Gastroesophageal sphincter (tissue), 4 donors: ENCODE results near the gene TULP4. TPM values are rescaled to one million over a fixed set of nuclear protein-coding genes. Genes with fewer than 3 reads are reported as not detected.
A peak's percentile ranks its signal among the peaks of the same experiment; 100 is the strongest.
"Not testable (repeated sequence)": the region's sequence is repeated elsewhere in the genome, so short reads cannot be mapped to it uniquely, and the experiment has no call there.

Source experiments
- ATAC-seq: fragments of 150-250 bp; one replicate; pipeline ENCODE4 v1.9.1; 2016; ENCODE audit warnings: mild to moderate bottlenecking, moderate library complexity
- H3K27ac ChIP-seq, 4 donors: fragments of 200-600 bp; sonication (generic) in 3 of 4; 1 replicate in 3 of 4; 2 replicates in 1 of 4; pipeline ENCODE4 v1.5.1; 2016 to 2019
- H3K27me3 ChIP-seq: fragments of 200-600 bp; sonication (generic); one replicate; pipeline ENCODE4 v1.5.1; 2019
- H3K36me3 ChIP-seq, 2 donors: fragments of 200-600 bp; sonication (generic); one replicate each; pipeline ENCODE4 v1.5.1; 2019; ENCODE audit warnings: control low read depth in 1 of 2
- H3K4me1 ChIP-seq, 3 donors: fragments of 200-600 bp; sonication (generic); 1 replicate in 2 of 3; 2 replicates in 1 of 3; pipeline ENCODE4 v1.5.1; 2016 to 2019; ENCODE audit warnings: control low read depth in 2 of 3
- H3K4me3 ChIP-seq, 2 donors: fragments of 200-600 bp; sonication (generic); one replicate each; pipeline ENCODE4 v1.5.1; 2019; ENCODE audit warnings: mild to moderate bottlenecking in 1 of 2, moderate library complexity in 1 of 2
- H3K9me3 ChIP-seq, 3 donors: fragments of 200-600 bp; sonication (generic); one replicate each; pipeline ENCODE4 v1.5.1; 2017 to 2019; ENCODE audit warnings: control low read depth in 2 of 3
- EP300 ChIP-seq: sonication (generic); formaldehyde crosslinking; IDR thresholded peaks from one replicate; pipeline ENCODE4 v1.6.1; 2017; ENCODE audit warnings: antibody characterized with exemption, mild to moderate bottlenecking
- POLR2A ChIP-seq, 2 donors: fragments of 450-650 bp; IDR thresholded peaks; one replicate each; pipeline ENCODE4 v1.6.1; 2017; ENCODE audit warnings: antibody characterized with exemption in 2 of 2, mild to moderate bottlenecking in 2 of 2, moderate library complexity in 1 of 2
- POLR2AphosphoS5 ChIP-seq: sonication (generic); formaldehyde crosslinking; IDR thresholded peaks from one replicate; pipeline ENCODE4 v1.6.1; 2017; ENCODE audit warnings: antibody characterized with exemption
- WGBS, 2 donors: methylation state at CpG; one replicate each; pipeline ENCODE4 v1.1.5; 2018; ENCODE audit warnings: low coverage in 1 of 2; 5-methylcytosine and 5-hydroxymethylcytosine counted together
- total RNA-seq, 4 donors: library from RNA; depleted of rRNA; stranded (reverse); fragments of >200 nt; gene quantifications; one replicate each; pipeline ENCODE4 v1.1.0, GENCODE V29; 2016
- TF ChIP-seq, protein P1 (sequence below), 4 experiments: fragments of 200-600 bp in 2 of 4; fragments of 450-650 bp in 2 of 4; sonication (generic) in 1 of 4; IDR thresholded peaks; one replicate each; pipeline ENCODE4 v1.5.1; 2017 to 2019; ENCODE audit warnings: antibody characterized with exemption in 4 of 4, mild to moderate bottlenecking in 2 of 4, moderate library complexity in 2 of 4

Gene TULP4
- total RNA-seq, 4 donors from 2014 or later = 159 to 244 (median 201) TPM

DNA sequence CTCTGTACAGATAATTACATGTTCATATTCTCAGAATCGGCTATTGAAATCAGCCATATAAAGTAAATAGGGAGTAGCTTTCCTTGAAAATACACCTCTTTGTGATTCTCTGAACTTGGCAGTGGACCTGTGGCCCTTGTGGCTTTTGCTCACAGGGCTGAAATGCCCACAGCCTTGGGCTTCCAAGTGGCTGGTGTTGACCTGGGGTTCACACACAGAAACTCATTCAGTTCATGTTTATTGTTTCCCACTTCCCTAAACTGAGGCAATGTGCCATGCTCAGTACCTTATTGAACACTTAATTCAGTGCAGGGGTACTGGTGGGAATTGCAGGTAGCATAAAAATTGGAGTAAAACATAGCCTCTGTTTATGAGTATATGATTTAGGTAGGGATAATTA lies 19.1 kb upstream of the TULP4 start:
- Histone ChIP-seq H3K9me3 (peaks cover 0 to 15% (median 0%) of the 10 kb centered on the region in 3 donors), H3K4me1 (no peaks in the 10 kb centered on the region), H3K36me3 (no peaks in the 10 kb centered on the region), H3K4me3 (no peak overlapping the region), H3K27me3 (no peaks in the 10 kb centered on the region), H3K27ac (no peak overlapping the region)
- no peak for ATAC-seq
- no peak for TF ChIP-seq POLR2A (IDR thresholded peaks at IDR 0.05)
- TF ChIP-seq POLR2AphosphoS5 = no peak
- no peak for TF ChIP-seq EP300
- WGBS, 2 donors = 80 to 89% methylated on average over 1 of the region's 1 CpG

DNA sequence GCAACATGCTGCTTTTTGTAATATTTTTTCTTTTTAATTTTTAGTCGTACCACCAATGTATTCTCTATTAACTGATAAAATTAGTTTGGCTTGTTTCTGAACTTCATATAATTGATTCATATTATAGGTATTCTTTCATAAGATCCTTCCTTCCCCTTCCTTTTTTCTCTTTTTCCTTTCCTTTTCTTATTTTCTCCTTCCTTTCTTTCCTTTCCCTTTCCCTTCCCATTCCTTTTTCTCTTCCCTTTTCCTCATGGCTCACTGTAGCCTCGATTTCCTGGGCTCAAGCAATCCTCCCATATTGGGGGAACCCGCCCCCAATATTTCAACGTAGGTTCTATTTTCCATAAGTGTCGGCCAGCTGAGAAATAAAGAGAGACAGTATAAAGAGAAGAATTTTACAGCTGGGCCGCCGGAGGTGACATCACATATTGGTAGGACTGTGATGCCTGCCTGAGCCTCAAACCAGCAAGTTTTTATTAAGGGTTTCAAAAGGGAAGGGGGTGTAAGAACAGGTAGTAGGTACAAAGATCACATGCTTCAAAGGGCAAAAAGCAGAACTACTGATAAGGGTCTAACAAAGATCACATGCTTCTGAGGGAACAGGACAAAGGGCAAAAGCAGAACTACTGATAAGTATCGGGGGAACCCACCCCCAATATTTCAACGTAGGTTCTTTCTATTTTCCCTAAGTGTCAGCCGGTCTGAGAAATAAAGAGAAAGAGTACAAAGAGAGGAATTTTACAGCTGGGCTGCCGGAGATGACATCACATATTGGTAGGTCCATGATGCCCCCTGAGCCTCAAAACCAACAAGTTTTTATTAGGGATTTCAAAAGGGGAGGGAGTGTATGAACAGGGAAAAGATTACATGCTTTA lies 16.1 kb upstream of the TULP4 start:
- WGBS, 2 donors = 95 to 96% methylated on average over 5 to 8 of the region's 11 CpGs
- ATAC-seq, H3K36me3 ChIP-seq, H3K27ac ChIP-seq, H3K27me3 ChIP-seq, H3K4me3 ChIP-seq: not testable (repeated sequence)
- Histone ChIP-seq H3K4me1 (peaks cover 0 to 16% (median 0%) of the 10 kb centered on the region in 3 donors), H3K9me3 (peaks cover 0 to 15% (median 0%) of the 10 kb centered on the region in 3 donors)

DNA sequence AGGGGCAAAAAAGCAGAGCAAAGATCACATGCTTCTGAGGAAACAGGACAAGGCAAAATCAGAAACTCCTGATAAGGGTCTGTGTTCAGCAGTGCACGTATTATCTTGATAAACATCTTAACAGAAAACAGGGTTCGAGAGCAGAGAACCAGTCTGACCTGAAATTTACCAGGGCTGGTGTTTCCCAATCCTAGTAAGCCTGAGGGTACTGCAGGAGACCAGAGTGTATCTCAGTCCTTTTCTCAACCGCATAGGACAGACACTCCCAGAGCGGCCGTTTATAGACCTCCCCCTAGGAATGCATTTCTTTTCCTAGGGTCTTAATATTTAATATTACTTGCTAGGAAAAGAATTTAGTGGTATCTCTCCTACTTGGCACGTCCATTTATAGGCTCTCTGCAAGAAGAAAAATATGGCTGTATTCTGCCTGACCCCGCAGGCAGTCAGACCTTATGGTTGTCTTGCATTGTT lies 15.4 kb upstream of the TULP4 start:
- H3K27ac ChIP-seq, H3K4me3 ChIP-seq, ATAC-seq, H3K36me3 ChIP-seq, H3K27me3 ChIP-seq: not testable (repeated sequence)
- WGBS, 2 donors = 91 to 98% methylated on average over 5 to 7 of the region's 7 CpGs
- peaks cover 0 to 15% (median 0%) of the 10 kb centered on the region in 3 donors for H3K9me3 ChIP-seq
- peaks cover 0 to 16% (median 0%) of the 10 kb centered on the region in 3 donors for H3K4me1 ChIP-seq

DNA sequence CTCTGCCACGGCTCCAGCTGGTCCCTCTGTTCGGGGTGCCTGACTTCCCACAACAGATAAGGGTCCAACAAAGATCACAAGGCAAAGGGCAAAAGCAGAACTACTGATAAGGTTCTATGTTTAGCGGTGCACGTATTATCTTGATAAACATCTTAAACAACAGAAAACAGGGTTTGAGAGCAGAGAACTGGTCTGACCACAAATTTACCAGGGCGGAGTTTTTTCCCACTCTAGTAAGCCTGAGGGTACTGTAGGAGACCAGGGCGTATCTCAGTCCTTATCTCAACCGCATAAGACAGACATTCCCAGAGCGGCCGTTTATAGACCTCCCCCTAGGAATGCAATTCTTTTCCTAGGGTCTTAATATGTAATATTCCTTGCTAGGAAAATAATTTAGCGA lies 14.6 kb upstream of the TULP4 start:
- H3K36me3 ChIP-seq, ATAC-seq, H3K4me3 ChIP-seq, H3K27me3 ChIP-seq, H3K27ac ChIP-seq: not testable (repeated sequence)
- Histone ChIP-seq H3K4me1 (peaks cover 0 to 16% (median 0%) of the 10 kb centered on the region in 3 donors), H3K9me3 (peaks cover 0 to 15% (median 0%) of the 10 kb centered on the region in 3 donors)
- 86 to 93% methylated on average over 8 to 10 of the region's 10 CpGs for WGBS, 2 donors

DNA sequence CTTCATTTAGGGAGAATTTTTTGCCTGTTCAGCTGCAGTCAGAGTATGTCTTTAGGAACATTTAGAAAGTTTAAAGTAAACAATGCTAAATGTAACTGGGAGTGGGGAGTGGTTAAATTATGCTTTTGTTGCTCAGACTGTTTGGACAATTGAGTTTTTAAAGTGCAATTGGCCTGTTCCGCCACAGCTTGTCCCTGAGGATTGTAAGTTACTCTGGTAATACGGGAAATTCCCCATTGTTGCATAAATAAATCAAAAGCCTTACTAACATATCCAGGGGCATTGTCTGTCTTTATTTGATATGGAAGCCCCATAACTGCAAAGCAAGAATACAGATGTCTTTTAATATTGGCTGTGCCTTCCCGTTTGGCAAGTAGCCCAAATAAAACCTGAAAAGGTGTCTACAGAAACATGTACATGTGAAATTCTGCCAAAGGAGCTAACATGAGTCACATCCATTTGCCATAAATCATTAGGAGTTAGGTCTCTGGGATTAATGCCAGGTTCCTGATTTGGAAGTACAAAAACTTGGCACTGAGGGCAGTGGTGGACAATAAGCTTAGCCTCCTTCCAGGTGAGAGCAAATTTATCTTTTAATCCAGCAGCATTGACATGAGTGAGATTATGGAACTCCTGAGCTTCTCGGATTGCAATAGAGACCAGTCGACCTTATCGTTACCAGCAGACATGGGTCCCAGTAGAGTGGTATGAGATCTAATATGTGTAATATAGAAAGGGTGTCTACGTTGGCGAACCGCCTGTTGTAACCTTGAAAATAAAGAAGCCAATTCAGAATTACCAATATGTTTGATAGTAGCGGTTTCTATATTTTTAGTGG lies 11.7 kb upstream of the TULP4 start:
- H3K4me3 ChIP-seq, H3K36me3 ChIP-seq, H3K27ac ChIP-seq, ATAC-seq, H3K27me3 ChIP-seq: not testable (repeated sequence)
- peaks cover 0 to 15% (median 0%) of the 10 kb centered on the region in 3 donors for H3K9me3 ChIP-seq
- peaks cover 0 to 26% (median 0%) of the 10 kb centered on the region in 3 donors for H3K4me1 ChIP-seq
- TF ChIP-seq, protein P1, sequence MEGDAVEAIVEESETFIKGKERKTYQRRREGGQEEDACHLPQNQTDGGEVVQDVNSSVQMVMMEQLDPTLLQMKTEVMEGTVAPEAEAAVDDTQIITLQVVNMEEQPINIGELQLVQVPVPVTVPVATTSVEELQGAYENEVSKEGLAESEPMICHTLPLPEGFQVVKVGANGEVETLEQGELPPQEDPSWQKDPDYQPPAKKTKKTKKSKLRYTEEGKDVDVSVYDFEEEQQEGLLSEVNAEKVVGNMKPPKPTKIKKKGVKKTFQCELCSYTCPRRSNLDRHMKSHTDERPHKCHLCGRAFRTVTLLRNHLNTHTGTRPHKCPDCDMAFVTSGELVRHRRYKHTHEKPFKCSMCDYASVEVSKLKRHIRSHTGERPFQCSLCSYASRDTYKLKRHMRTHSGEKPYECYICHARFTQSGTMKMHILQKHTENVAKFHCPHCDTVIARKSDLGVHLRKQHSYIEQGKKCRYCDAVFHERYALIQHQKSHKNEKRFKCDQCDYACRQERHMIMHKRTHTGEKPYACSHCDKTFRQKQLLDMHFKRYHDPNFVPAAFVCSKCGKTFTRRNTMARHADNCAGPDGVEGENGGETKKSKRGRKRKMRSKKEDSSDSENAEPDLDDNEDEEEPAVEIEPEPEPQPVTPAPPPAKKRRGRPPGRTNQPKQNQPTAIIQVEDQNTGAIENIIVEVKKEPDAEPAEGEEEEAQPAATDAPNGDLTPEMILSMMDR (IDR thresholded peaks at IDR 0.05) = peak in 1 of 4 experiments; percentile 20
- TF ChIP-seq POLR2AphosphoS5 = peak; percentile 18
- 53 to 55% methylated on average over 6 to 7 of the region's 10 CpGs for WGBS, 2 donors

DNA sequence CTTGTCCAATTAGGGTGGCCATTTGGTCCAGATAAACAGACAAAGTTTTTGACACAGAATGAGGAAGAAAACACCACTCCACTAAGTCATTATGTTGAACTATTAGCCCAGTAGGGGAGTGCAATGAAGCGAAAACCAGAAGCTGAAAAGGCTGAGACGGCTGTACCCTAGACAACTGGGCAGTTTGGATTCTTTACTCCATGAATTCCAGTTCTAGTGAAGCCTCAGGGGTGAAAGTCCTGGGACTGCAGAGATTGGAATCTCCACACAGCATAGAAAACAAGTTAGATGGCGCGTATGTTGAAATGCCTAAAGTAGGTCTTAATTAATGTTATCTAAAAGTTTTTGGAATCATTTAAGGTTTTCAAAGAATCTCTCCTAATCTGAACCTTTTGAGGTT lies 10.7 kb upstream of the TULP4 start:
- not testable (repeated sequence) for H3K27me3 ChIP-seq, ATAC-seq, H3K36me3 ChIP-seq, H3K27ac ChIP-seq, H3K4me3 ChIP-seq
- H3K9me3 ChIP-seq = peaks cover 0 to 13% (median 0%) of the 10 kb centered on the region in 3 donors
- WGBS, 2 donors = 85 to 100% methylated on average over 4 of the region's 4 CpGs
- H3K4me1 ChIP-seq = peaks cover 0 to 26% (median 0%) of the 10 kb centered on the region in 3 donors

DNA sequence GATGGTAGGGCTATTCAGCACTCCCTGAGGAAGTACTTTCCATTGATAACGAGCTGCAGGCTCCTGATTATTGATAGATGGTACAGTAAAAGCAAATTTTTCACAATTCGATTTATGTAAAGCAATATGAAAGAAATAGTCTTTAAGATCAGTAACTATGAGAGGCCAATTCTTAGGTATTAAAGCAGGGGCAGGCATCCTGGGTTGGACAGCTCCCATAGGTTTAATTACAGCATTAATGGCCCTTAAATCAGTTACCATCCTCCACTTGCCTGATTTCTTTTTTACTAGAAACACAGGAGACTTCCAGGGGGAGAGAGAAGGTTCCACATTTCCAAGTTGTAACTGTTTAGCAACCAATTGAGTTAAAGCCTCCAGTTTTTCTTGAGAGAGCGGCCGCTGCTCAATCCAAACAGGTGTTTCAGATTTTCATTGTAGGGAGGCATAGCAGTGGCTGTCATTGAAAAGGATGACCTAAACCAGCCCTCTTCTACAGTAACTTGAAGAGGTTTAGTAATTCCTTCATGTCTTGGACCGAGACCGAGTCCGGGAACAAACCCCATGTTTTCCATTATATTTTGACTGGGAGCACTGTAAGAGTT lies 10.0 kb upstream of the TULP4 start:
- not testable (repeated sequence) for H3K27me3 ChIP-seq, H3K36me3 ChIP-seq, ATAC-seq, H3K9me3 ChIP-seq, H3K4me3 ChIP-seq, H3K27ac ChIP-seq
- WGBS, 2 donors = 71 to 82% methylated on average over 6 to 7 of the region's 7 CpGs
- peaks cover 0 to 26% (median 0%) of the 10 kb centered on the region in 3 donors for H3K4me1 ChIP-seq
